GM23338 (cell line): Measurements from ENCODE around the gene INHA. TPM values are rescaled to one million over a fixed set of nuclear protein-coding genes. Genes with fewer than 3 reads are reported as not detected.

Source experiments
- ATAC-seq: fragments of 200-7000 bp; cut with Tn5 transposase; 3 replicates; pipeline ENCODE4 v1.9.1; 2020
- DNase-seq: peaks from one replicate; pipeline ENCODE4 v3.0.0-alpha.2; 2015; ENCODE audit warnings: low spot score
- H2AFZ ChIP-seq: fragments of 200-600 bp; sonication (generic); 2 replicates; pipeline ENCODE4 v1.8.0; 2016; ENCODE audit warnings: antibody characterized with exemption, mild to moderate bottlenecking, moderate library complexity
- H3F3A ChIP-seq: fragments of 200-600 bp; sonication (generic); replicated peaks from 2 replicates; pipeline ENCODE4 v1.8.0; 2017; ENCODE audit warnings: antibody characterized with exemption, mixed run types, low read depth
- H3K27ac ChIP-seq: fragments of 200-600 bp; sonication (generic); 2 replicates; pipeline ENCODE4 v1.6.1; 2016; ENCODE audit warnings: low read depth
- H3K27me3 ChIP-seq: fragments of 200-600 bp; sonication (generic); 2 replicates; pipeline ENCODE4 v1.8.0; 2016; ENCODE audit warnings: mild to moderate bottlenecking, mixed run types, moderate library complexity; ENCODE audit not compliant: insufficient read depth
- H3K36me3 ChIP-seq: fragments of 200-600 bp; sonication (generic); 2 replicates; pipeline ENCODE4 v1.8.0; 2016; ENCODE audit warnings: mild to moderate bottlenecking; ENCODE audit not compliant: insufficient read depth
- H3K4me1 ChIP-seq: fragments of 200-600 bp; sonication (generic); 2 replicates; pipeline ENCODE4 v1.8.0; 2016; ENCODE audit warnings: mild to moderate bottlenecking, moderate library complexity; ENCODE audit not compliant: insufficient read depth
- H3K4me2 ChIP-seq: fragments of 200-600 bp; sonication (generic); 2 replicates; pipeline ENCODE4 v1.7.1; 2017; ENCODE audit warnings: mixed run types
- H3K4me3 ChIP-seq: fragments of 200-600 bp; sonication (generic); 2 replicates; pipeline ENCODE4 v1.6.1; 2016; ENCODE audit warnings: mixed run types
- H3K79me2 ChIP-seq: fragments of 200-600 bp; sonication (generic); replicated peaks from 2 replicates; pipeline ENCODE4 v1.8.0; 2017; ENCODE audit warnings: mild to moderate bottlenecking; ENCODE audit not compliant: insufficient read depth
- H3K9me2 ChIP-seq: fragments of 200-600 bp; sonication (generic); 2 replicates; pipeline ENCODE4 v1.8.0; 2017; ENCODE audit not compliant: insufficient read depth
- H4K20me1 ChIP-seq: fragments of 200-600 bp; sonication (generic); replicated peaks from 2 replicates; pipeline ENCODE4 v1.8.0; 2017; ENCODE audit warnings: mild to moderate bottlenecking; ENCODE audit not compliant: insufficient read depth
- H3K27ac Mint-ChIP-seq: 2 replicates; pipeline ENCODE4 v1.8.0; 2020; ENCODE audit warnings: inconsistent platforms, mild to moderate bottlenecking, moderate library complexity, mixed read lengths
- H3K27me3 Mint-ChIP-seq: 3 replicates; pipeline ENCODE4 v1.8.0; 2022; ENCODE audit warnings: low read depth, mild to moderate bottlenecking, moderate library complexity, mixed read lengths, inconsistent platforms; ENCODE audit not compliant: insufficient read depth, poor library complexity
- H3K36me3 Mint-ChIP-seq: 3 replicates; pipeline ENCODE4 v1.8.0; 2021; ENCODE audit warnings: low read depth, mild to moderate bottlenecking, inconsistent platforms, moderate library complexity, mixed read lengths
- H3K4me1 Mint-ChIP-seq: 3 replicates; pipeline ENCODE4 v1.8.0; 2020; ENCODE audit warnings: mild to moderate bottlenecking, inconsistent platforms, mixed read lengths
- H3K4me3 Mint-ChIP-seq: 3 replicates; pipeline ENCODE4 v1.8.0; 2021; ENCODE audit warnings: moderate library complexity, mild to moderate bottlenecking, inconsistent platforms, mixed read lengths
- H3K9me3 Mint-ChIP-seq: 3 replicates; pipeline ENCODE4 v1.8.0; 2020; ENCODE audit warnings: moderate library complexity, mild to moderate bottlenecking, inconsistent platforms, mixed read lengths
- CREB1 ChIP-seq: fragments of 250-450 bp; sonication (Bioruptor Pico); IDR thresholded peaks from 2 replicates; pipeline ENCODE4 v1.5.0; 2020; ENCODE audit warnings: low read depth, mild to moderate bottlenecking, moderate library complexity
- CTCF ChIP-seq, 2 experiments: fragments of 200-600 bp in 1 of 2; sonication (generic) in 1 of 2; conservative IDR thresholded peaks; 2 replicates each; pipeline versions ENCODE4 v1.5.1 to v1.6.1; 2016 to 2017; ENCODE audit warnings: antibody characterized with exemption in 2 of 2, low read depth in 2 of 2, mild to moderate bottlenecking in 2 of 2, moderate library complexity in 1 of 2
- EZH2 ChIP-seq: fragments of 200-600 bp; sonication (generic); IDR thresholded peaks from one replicate; pipeline ENCODE4 v1.8.0; 2017; ENCODE audit warnings: antibody characterized with exemption, mild to moderate bottlenecking, low read depth; ENCODE audit not compliant: unreplicated experiment
- NANOG ChIP-seq: IDR thresholded peaks from 2 replicates; pipeline ENCODE4 v1.6.1; 2016; ENCODE audit warnings: antibody characterized with exemption, borderline replicate concordance
- POLR2AphosphoS5 ChIP-seq: IDR thresholded peaks from 2 replicates; pipeline ENCODE4 v1.6.1; 2016; ENCODE audit warnings: antibody characterized with exemption, low read depth
- REST ChIP-seq: IDR thresholded peaks from one replicate; pipeline ENCODE4 v1.6.1; 2018; ENCODE audit warnings: antibody characterized with exemption; ENCODE audit not compliant: unreplicated experiment
- STAT1 ChIP-seq: IDR thresholded peaks from one replicate; pipeline ENCODE4 v1.6.1; 2016; ENCODE audit warnings: antibody characterized with exemption; ENCODE audit not compliant: unreplicated experiment
- polyA plus RNA-seq: library from polyadenylated mRNA; unstranded; fragments of >200 nt; fragmentation: Nextera tagmentation; extraction: Ambion mirVana; gene quantifications from 2 replicates; pipeline ENCODE4 v1.2.1, GENCODE V29; 2016
- total RNA-seq: library from RNA; depleted of rRNA; stranded (reverse); fragments of >200 nt; shearing (Covaris generic); gene quantifications from 2 replicates; pipeline ENCODE4 v1.2.3, GENCODE V29; 2014
- TF ChIP-seq, protein P1 (sequence below): fragments of 250-450 bp; sonication (Bioruptor Pico); IDR thresholded peaks from 2 replicates; pipeline ENCODE4 v1.5.0; 2020; ENCODE audit warnings: mild to moderate bottlenecking, moderate library complexity

INHA gene
- total and polyA plus RNA-seq, 2 experiments from 2014 or later = 1.5 to 1.6 TPM

GRCh38 chr2:219552382-219553167 is 19.5 kb upstream of the INHA start:
- Histone ChIP-seq H3K27ac (peak overlapping the region; percentile 88; the same call in 1 of the 2 replicates), H3K36me3 (no peaks in the 10 kb centered on the region; the same call in 1 of the 2 replicates), H3K4me2 (peak overlapping the region; percentile 99), H3F3A (peaks cover 4% of the 10 kb centered on the region; the same call in 1 of the 2 replicates), H3K79me2 (no peaks in the 10 kb centered on the region), H3K4me3 (peak overlapping the region; percentile 98), H2AFZ (peak overlapping the region; percentile 86; the same call in 1 of the 2 replicates), H3K9me2 (no peaks in the 10 kb centered on the region), H3K4me1 (peaks cover 10% of the 10 kb centered on the region), H4K20me1 (no peaks in the 10 kb centered on the region), H3K27me3 (peaks cover 17% of the 10 kb centered on the region)
- DNase-seq (peak; percentile 96), ATAC-seq (peak; percentile 82)
- TF ChIP-seq STAT1 (peak; percentile 95), EZH2 (no peak), REST (no peak), CREB1 (CRISPR knock-in tag) (0 out of 2 replicates have a peak, but pooled peaks have one; percentile 27), NANOG (no peak), CTCF (conservative IDR thresholded peaks at IDR 0.05; ENCODE audit: low read depth in 2 of 2) (no peak), POLR2AphosphoS5 (0 out of 2 replicates have a peak, but pooled peaks have one; percentile 22)
- TF ChIP-seq, protein P1, sequence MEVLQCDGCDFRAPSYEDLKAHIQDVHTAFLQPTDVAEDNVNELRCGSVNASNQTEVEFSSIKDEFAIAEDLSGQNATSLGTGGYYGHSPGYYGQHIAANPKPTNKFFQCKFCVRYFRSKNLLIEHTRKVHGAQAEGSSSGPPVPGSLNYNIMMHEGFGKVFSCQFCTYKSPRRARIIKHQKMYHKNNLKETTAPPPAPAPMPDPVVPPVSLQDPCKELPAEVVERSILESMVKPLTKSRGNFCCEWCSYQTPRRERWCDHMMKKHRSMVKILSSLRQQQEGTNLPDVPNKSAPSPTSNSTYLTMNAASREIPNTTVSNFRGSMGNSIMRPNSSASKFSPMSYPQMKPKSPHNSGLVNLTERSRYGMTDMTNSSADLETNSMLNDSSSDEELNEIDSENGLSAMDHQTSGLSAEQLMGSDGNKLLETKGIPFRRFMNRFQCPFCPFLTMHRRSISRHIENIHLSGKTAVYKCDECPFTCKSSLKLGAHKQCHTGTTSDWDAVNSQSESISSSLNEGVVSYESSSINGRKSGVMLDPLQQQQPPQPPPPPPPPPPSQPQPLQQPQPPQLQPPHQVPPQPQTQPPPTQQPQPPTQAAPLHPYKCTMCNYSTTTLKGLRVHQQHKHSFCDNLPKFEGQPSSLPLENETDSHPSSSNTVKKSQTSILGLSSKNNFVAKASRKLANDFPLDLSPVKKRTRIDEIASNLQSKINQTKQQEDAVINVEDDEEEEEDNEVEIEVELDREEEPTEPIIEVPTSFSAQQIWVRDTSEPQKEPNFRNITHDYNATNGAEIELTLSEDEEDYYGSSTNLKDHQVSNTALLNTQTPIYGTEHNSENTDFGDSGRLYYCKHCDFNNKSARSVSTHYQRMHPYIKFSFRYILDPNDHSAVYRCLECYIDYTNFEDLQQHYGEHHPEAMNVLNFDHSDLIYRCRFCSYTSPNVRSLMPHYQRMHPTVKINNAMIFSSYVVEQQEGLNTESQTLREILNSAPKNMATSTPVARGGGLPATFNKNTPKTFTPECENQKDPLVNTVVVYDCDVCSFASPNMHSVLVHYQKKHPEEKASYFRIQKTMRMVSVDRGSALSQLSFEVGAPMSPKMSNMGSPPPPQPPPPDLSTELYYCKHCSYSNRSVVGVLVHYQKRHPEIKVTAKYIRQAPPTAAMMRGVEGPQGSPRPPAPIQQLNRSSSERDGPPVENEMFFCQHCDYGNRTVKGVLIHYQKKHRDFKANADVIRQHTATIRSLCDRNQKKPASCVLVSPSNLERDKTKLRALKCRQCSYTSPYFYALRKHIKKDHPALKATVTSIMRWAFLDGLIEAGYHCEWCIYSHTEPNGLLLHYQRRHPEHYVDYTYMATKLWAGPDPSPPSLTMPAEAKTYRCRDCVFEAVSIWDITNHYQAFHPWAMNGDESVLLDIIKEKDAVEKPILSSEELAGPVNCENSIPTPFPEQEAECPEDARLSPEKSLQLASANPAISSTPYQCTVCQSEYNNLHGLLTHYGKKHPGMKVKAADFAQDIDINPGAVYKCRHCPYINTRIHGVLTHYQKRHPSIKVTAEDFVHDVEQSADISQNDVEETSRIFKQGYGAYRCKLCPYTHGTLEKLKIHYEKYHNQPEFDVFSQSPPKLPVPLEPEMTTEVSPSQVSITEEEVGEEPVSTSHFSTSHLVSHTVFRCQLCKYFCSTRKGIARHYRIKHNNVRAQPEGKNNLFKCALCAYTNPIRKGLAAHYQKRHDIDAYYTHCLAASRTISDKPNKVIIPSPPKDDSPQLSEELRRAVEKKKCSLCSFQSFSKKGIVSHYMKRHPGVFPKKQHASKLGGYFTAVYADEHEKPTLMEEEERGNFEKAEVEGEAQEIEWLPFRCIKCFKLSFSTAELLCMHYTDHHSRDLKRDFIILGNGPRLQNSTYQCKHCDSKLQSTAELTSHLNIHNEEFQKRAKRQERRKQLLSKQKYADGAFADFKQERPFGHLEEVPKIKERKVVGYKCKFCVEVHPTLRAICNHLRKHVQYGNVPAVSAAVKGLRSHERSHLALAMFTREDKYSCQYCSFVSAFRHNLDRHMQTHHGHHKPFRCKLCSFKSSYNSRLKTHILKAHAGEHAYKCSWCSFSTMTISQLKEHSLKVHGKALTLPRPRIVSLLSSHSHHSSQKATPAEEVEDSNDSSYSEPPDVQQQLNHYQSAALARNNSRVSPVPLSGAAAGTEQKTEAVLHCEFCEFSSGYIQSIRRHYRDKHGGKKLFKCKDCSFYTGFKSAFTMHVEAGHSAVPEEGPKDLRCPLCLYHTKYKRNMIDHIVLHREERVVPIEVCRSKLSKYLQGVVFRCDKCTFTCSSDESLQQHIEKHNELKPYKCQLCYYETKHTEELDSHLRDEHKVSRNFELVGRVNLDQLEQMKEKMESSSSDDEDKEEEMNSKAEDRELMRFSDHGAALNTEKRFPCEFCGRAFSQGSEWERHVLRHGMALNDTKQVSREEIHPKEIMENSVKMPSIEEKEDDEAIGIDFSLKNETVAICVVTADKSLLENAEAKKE (CRISPR knock-in tag) = no peak
- Mint-ChIP-seq H3K36me3 (peaks cover 18% of the 10 kb centered on the region; the same call in 2 of the 3 replicates), H3K4me3 (peak overlapping the region; percentile 90), H3K27me3 (peaks cover 34% of the 10 kb centered on the region), H3K4me1 (peaks cover 13% of the 10 kb centered on the region), H3K9me3 (no peaks in the 10 kb centered on the region; the same call in 2 of the 3 replicates), H3K27ac (peak overlapping the region; percentile 86; the same call in 1 of the 2 replicates)
